Upper lobe of left lung (tissue), 6 donors: Measurements from ENCODE around the gene ODF2L. TPM values are rescaled to one million over a fixed set of nuclear protein-coding genes. Genes with fewer than 3 reads are reported as not detected.
A peak's percentile ranks its signal among the peaks of the same experiment; 100 is the strongest.

Experiments
- ATAC-seq, 2 donors: fragments of 200-7000 bp; cut with Tn5 transposase; one replicate each; pipeline ENCODE4 v1.9.1; 2022; ENCODE audit warnings: mild to moderate bottlenecking in 2 of 2, moderate library complexity in 2 of 2; ENCODE audit not compliant: low FRiP score in 2 of 2
- DNase-seq, 2 donors: peaks; one replicate each; pipeline ENCODE4 v3.0.0-alpha.2; 2019 to 2020
- H3K27ac ChIP-seq, 4 donors: fragments of 200-600 bp; sonication (generic); one replicate each; pipeline ENCODE4 v1.5.1; 2016 to 2019
- H3K27me3 ChIP-seq, 4 donors: fragments of 200-600 bp; sonication (generic); one replicate each; pipeline ENCODE4 v1.5.1; 2017 to 2019
- H3K36me3 ChIP-seq, 4 donors: fragments of 200-600 bp; sonication (generic); one replicate each; pipeline ENCODE4 v1.5.1; 2016 to 2019
- H3K4me1 ChIP-seq, 4 donors: fragments of 200-600 bp; sonication (generic); one replicate each; pipeline ENCODE4 v1.5.1; 2018 to 2019
- H3K4me3 ChIP-seq, 4 donors: fragments of 200-600 bp; sonication (generic); one replicate each; pipeline ENCODE4 v1.5.1; 2017 to 2019; ENCODE audit warnings: mild to moderate bottlenecking in 2 of 4, moderate library complexity in 1 of 4
- H3K9me3 ChIP-seq, 4 donors: fragments of 200-600 bp; sonication (generic); one replicate each; pipeline ENCODE4 v1.5.1; 2018 to 2019
- EP300 ChIP-seq, 4 donors: sonication (generic); formaldehyde crosslinking; IDR thresholded peaks; one replicate each; pipeline ENCODE4 v1.5.1; 2017; ENCODE audit warnings: antibody characterized with exemption in 4 of 4, control low read depth in 2 of 4
- POLR2A ChIP-seq, 4 donors: fragments of 450-650 bp; IDR thresholded peaks; one replicate each; pipeline ENCODE4 v1.5.1; 2016 to 2017; ENCODE audit warnings: antibody characterized with exemption in 4 of 4, mild to moderate bottlenecking in 2 of 4
- POLR2AphosphoS5 ChIP-seq, 2 donors: sonication (generic); formaldehyde crosslinking; IDR thresholded peaks; one replicate each; pipeline ENCODE4 v1.5.1; 2017; ENCODE audit warnings: antibody characterized with exemption in 2 of 2
- WGBS, 2 donors: methylation state at CpG; one replicate each; pipeline ENCODE4 v1.1.5; 2017 to 2018; 5-methylcytosine and 5-hydroxymethylcytosine counted together
- total RNA-seq, 6 donors: library from RNA; depleted of rRNA in 4 of 6; stranded (reverse); fragments of >200 nt in 4 of 6; gene quantifications; one replicate each; pipeline versions ENCODE4 v1.1.0 to v1.2.1, GENCODE V29; 2016 to 2021
- TF ChIP-seq, protein P1 (sequence below), 6 experiments: fragments of 450-650 bp in 4 of 6; fragments of 200-600 bp in 2 of 6; sonication (generic) in 2 of 6; IDR thresholded peaks; one replicate each; pipeline ENCODE4 v1.5.1; 2016 to 2019; ENCODE audit warnings: antibody characterized with exemption in 6 of 6
- donor health status: DM: no; HTN: no; CAD: no; lungs with moderate emphysema.
- donor health status: DM: no; HTN: yes; CAD: no; lungs with severe emphysema.

ODF2L gene
- total RNA-seq, 6 donors from 2014 or later = 22.2 to 179 (median 34.0) TPM

DNA sequence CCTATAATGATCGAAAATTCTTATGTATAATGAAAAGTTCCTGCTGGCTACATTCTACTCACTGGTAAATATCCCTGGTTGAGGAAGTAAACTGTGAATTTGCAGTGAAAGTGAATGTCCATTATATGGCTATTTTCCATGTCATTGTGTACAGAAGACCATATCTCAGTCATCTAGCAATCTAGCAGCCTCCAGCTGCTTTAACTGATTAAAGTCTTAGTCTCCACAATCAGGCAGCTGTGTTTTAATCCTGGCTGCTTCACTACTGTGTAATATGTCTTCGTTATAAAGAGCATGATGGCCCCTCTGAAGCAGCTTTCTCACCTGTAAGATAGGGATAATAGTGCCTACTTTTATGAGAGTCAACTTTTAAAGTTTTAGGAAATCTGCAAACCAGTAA, 39.2 kb upstream of the ODF2L start:
- 43 to 73% methylated on average over 2 of the region's 2 CpGs for WGBS, 2 donors
- Histone ChIP-seq H3K4me3 (no peak overlapping the region), H3K36me3 (no peaks in the 10 kb centered on the region), H3K27me3 (no peaks in the 10 kb centered on the region), H3K9me3 (no peaks in the 10 kb centered on the region), H3K27ac (no peak overlapping the region), H3K4me1 (peaks cover 2 to 6% (median 4%) of the 10 kb centered on the region in 4 donors)
- DNase-seq = no peak
- TF ChIP-seq POLR2A (IDR thresholded peaks at IDR 0.05) = no peak
- TF ChIP-seq, protein P1, sequence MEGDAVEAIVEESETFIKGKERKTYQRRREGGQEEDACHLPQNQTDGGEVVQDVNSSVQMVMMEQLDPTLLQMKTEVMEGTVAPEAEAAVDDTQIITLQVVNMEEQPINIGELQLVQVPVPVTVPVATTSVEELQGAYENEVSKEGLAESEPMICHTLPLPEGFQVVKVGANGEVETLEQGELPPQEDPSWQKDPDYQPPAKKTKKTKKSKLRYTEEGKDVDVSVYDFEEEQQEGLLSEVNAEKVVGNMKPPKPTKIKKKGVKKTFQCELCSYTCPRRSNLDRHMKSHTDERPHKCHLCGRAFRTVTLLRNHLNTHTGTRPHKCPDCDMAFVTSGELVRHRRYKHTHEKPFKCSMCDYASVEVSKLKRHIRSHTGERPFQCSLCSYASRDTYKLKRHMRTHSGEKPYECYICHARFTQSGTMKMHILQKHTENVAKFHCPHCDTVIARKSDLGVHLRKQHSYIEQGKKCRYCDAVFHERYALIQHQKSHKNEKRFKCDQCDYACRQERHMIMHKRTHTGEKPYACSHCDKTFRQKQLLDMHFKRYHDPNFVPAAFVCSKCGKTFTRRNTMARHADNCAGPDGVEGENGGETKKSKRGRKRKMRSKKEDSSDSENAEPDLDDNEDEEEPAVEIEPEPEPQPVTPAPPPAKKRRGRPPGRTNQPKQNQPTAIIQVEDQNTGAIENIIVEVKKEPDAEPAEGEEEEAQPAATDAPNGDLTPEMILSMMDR (IDR thresholded peaks at IDR 0.05) = no peak
- TF ChIP-seq POLR2AphosphoS5 (IDR thresholded peaks at IDR 0.05) = no peak
- TF ChIP-seq EP300 (IDR thresholded peaks at IDR 0.05) = no peak
- ATAC-seq = no peak

DNA sequence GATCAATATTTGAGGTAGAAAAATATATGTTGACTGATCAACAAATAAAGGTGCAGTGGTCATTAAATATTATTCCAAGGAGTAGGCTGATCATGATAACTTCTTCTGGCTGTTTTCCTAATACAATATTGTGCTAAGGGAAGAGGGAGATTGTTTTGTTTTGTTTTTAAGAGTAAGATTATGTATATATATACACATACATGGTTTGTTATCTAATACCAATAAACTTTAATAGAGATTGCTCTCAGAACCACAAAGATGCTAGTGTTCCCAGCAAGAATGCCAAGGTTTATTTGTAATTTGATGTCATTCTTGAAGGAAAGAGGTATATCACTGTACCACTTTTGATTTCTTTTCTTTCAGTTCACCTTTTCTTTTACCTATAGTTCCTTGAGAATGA, 37.9 kb upstream of the ODF2L start:
- Histone ChIP-seq H3K36me3 (no peaks in the 10 kb centered on the region), H3K4me3 (no peak overlapping the region), H3K27me3 (no peaks in the 10 kb centered on the region), H3K9me3 (no peaks in the 10 kb centered on the region), H3K4me1 (peaks cover 7 to 18% (median 14%) of the 10 kb centered on the region in 4 donors), H3K27ac (no peak overlapping the region)
- ATAC-seq (no peak), DNase-seq (no peak)
- no peak for TF ChIP-seq POLR2A (IDR thresholded peaks at IDR 0.05)
- no peak for TF ChIP-seq EP300 (IDR thresholded peaks at IDR 0.05)
- TF ChIP-seq, protein P1 (IDR thresholded peaks at IDR 0.05) = no peak
- no peak for TF ChIP-seq POLR2AphosphoS5 (IDR thresholded peaks at IDR 0.05)

DNA sequence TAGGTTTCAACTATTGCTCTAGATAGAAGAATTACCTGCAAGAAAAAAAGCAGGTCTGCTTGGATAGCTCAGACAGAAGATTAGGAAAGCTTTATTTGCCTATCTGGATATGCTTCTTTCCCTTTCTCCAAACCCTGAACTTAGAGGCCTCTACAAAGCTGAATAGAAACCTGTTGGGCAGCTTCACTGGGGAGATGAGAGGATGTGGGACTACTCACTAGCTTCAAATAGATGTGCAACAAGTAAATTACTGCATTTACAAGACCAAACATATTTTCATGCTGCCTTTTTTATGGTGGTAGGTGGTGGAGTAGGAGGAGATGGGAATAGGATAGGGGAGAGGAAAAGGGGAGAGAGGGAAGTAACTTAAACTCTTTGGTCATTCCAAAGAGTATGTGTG, 34.3 kb upstream of the ODF2L start:
- DNase-seq (no peak), ATAC-seq (peak; percentile 11 to 28)
- no peak for TF ChIP-seq POLR2A (IDR thresholded peaks at IDR 0.05)
- TF ChIP-seq POLR2AphosphoS5 (IDR thresholded peaks at IDR 0.05) = no peak
- TF ChIP-seq, protein P1 (IDR thresholded peaks at IDR 0.05) = no peak
- no peak for TF ChIP-seq EP300 (IDR thresholded peaks at IDR 0.05)
- peaks cover 7 to 21% (median 16%) of the 10 kb centered on the region in 4 donors for H3K4me1 ChIP-seq
- H3K9me3 ChIP-seq = no peaks in the 10 kb centered on the region
- H3K27ac ChIP-seq = peak overlapping the region; percentile 73 to 86 (median 75)
- no peaks in the 10 kb centered on the region for H3K36me3 ChIP-seq
- H3K4me3 ChIP-seq = no peak overlapping the region
- H3K27me3 ChIP-seq = no peaks in the 10 kb centered on the region

DNA sequence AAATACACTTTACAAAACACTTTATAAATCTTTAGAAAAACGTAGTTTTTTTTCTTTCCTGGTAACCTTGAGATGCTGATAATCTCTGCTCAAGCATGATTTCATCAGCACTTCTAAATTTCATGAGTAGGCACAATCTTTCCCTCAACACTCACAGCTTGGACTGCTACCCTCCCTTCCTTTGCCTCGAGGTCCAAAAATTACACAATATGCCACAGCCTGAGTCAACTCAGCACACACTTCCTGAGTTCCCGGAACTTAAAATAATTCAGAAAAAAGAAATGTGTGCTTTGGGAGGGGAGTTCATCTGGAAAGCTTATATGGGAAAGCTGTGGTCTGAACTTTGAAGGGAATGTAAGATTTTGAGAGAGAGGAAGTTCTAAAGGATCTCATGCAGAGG, 33.7 kb upstream of the ODF2L start:
- H3K27ac ChIP-seq = peak overlapping the region; percentile 73 to 86 (median 75)
- peaks cover 7 to 21% (median 16%) of the 10 kb centered on the region in 4 donors for H3K4me1 ChIP-seq
- ATAC-seq (peak; percentile 91 to 98), DNase-seq (peak in 1 of 2 donors; percentile 69)
- no peaks in the 10 kb centered on the region for H3K9me3 ChIP-seq
- WGBS, 2 donors = 2 to 3% methylated on average over 3 of the region's 3 CpGs
- no peaks in the 10 kb centered on the region for H3K36me3 ChIP-seq
- TF ChIP-seq EP300 (IDR thresholded peaks at IDR 0.05) (peak in 2 of 4 donors; percentile 59 to 85), POLR2AphosphoS5 (IDR thresholded peaks at IDR 0.05) (peak; percentile 64 to 76), POLR2A (IDR thresholded peaks at IDR 0.05) (no peak)
- TF ChIP-seq, protein P1 (IDR thresholded peaks at IDR 0.05) = no peak
- H3K27me3 ChIP-seq = no peaks in the 10 kb centered on the region
- H3K4me3 ChIP-seq = no peak overlapping the region

DNA sequence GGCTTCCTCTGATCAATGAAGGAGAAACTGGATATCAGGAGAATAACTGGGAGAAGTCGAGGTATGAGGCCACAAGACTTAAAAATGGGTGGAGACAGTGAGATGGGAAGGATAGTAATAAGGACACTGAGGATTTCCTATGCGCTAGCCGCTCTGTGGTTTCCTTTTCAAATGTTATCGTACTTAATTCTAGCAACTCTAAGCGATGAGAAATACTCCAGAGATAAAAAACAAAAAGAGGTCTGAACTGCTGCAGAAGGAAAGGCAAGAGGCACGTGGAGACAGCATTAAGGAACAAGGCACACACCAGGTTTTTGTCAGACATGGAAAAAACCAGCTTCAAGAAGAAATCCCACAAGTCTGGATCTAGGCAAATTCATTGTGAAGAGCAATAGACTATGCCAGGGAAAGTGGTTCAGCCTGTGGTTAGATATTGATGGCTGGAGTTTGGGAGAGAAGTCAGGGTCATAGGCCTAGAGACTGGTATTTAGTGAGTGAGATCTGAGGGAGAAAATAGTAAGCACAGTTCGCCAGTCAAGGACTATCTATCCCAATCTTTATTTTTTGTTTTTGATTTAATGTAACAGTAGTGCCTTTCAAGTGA, 33.1 kb upstream of the ODF2L start:
- H3K4me1 ChIP-seq = peaks cover 7 to 21% (median 16%) of the 10 kb centered on the region in 4 donors
- ATAC-seq (peak in 1 of 2 donors; percentile 50), DNase-seq (no peak)
- H3K4me3 ChIP-seq = no peak overlapping the region
- TF ChIP-seq POLR2A (IDR thresholded peaks at IDR 0.05) (no peak), POLR2AphosphoS5 (IDR thresholded peaks at IDR 0.05) (no peak), EP300 (IDR thresholded peaks at IDR 0.05) (no peak)
- TF ChIP-seq, protein P1 (IDR thresholded peaks at IDR 0.05) = no peak
- no peaks in the 10 kb centered on the region for H3K27me3 ChIP-seq
- H3K27ac ChIP-seq = peak overlapping the region; percentile 71 to 76 (median 74)
- H3K36me3 ChIP-seq = no peaks in the 10 kb centered on the region
- 52 to 64% methylated on average over 7 of the region's 7 CpGs for WGBS, 2 donors
- no peaks in the 10 kb centered on the region for H3K9me3 ChIP-seq
